HL-60/S4 treated with phorbol 12-myristate 13-acetate at 8.2 ng/mL for 4 days and 3 days (cell line): Measurements from ENCODE around the gene MYL7.
"Not testable (repeated sequence)": the region's sequence is repeated elsewhere in the genome, so short reads cannot be mapped to it uniquely, and the experiment has no call there.

ENCODE experiments used
- in situ Hi-C: fragments of 300-500 bp; cut with MboI; formaldehyde crosslinking; loops from 2 replicates; pipeline ENCODE4 v1.15.0; 2022; ENCODE audit warnings: low sequenced_read_pairs

Gene MYL7

GRCh38 chr7:44141221-44141850 is at the start of gene MYL7:
Gene MYL7, minus strand, starts transcription at chr7:44141332. Its CDS starts 27 bp downstream, at chr7:44141305.
- in situ Hi-C loops, result no loop called here

- in situ Hi-C loops, result no loop called here
These were observed 49.1 kb upstream of the MYL7 start for GRCh38 chr7:44189993-44190872.

- in situ Hi-C loops, result no loop called here
These were observed 48.3 kb upstream of the MYL7 start, which contains the start of gene GCK for GRCh38 chr7:44189286-44189992. Gene GCK, minus strand, starts transcription at chr7:44189439. Its CDS starts 486 bp downstream, at chr7:44188953.

- in situ Hi-C loops, result no loop called here
These were observed 47.5 kb upstream of the MYL7 start for GRCh38 chr7:44188480-44189225.

- in situ Hi-C loops, result no loop called here
These were observed 46.7 kb upstream of the MYL7 start for GRCh38 chr7:44187636-44188416.

GRCh38 chr7:44186736-44187135 is 45.6 kb upstream of the MYL7 start:
- in situ Hi-C loops, result no loop called here

GRCh38 chr7:44185729-44186128 is 44.6 kb upstream of the MYL7 start:
- in situ Hi-C loops, result no loop called here

- in situ Hi-C loops, result no loop called here
These were observed 43.8 kb upstream of the MYL7 start for GRCh38 chr7:44184873-44185446.

GRCh38 chr7:44184206-44184872 is 43.2 kb upstream of the MYL7 start:
- in situ Hi-C loops, result no loop called here

GRCh38 chr7:44183386-44183785 is 42.3 kb upstream of the MYL7 start:
- in situ Hi-C loops, result no loop called here

- in situ Hi-C loops, result no loop called here
These were observed 41.7 kb upstream of the MYL7 start for GRCh38 chr7:44182827-44183226.

GRCh38 chr7:44180631-44181030 is 39.5 kb upstream of the MYL7 start:
- in situ Hi-C loops, result no loop called here

GRCh38 chr7:44177570-44178131 is 36.5 kb upstream of the MYL7 start:
- in situ Hi-C loops, result no loop called here

GRCh38 chr7:44176486-44176885 is 35.4 kb upstream of the MYL7 start:
- in situ Hi-C loops, result no loop called here

GRCh38 chr7:44175730-44176129 is 34.6 kb upstream of the MYL7 start:
- in situ Hi-C loops, result no loop called here

GRCh38 chr7:44174694-44174948 is 33.5 kb upstream of the MYL7 start:
- in situ Hi-C loops, result not testable (repeated sequence)

- in situ Hi-C loops, result no loop called here
These were observed 33.0 kb upstream of the MYL7 start for GRCh38 chr7:44173911-44174693.

- in situ Hi-C loops, result no loop called here
These were observed 31.8 kb upstream of the MYL7 start for GRCh38 chr7:44172803-44173424.
